ENCODE measurements around the gene SEMA7A. TPM values are rescaled to one million over a fixed set of nuclear protein-coding genes. Genes with fewer than 3 reads are reported as not detected.

Gene SEMA7A
- total and polyA plus RNA-seq, 2 donors from 2014 or later = 2.8 to 3.6 TPM

DNA sequence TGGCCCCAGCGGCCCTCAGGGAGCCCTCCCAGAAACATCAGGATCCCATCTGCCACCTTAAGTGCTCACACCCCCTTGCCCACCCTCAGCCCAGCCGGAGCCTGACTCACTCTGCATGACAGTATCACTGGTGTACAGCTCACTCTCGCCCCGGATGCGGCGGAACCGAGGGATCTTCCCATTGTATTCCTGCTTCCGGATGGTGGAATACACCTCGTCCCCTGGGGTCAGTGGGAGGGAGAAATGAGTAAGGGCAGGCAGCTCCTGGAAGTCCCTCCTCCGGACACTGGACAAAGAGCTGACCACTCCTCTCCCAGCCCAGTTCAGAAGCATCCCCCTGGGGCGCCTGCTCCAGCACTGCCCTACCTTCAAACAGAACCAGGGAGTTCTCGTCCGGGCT lies 16.5 kb downstream of the SEMA7A start:
- H3K36me3 ChIP-seq (ENCODE audit: control insufficient read depth in 2 of 3, insufficient read depth in 3 of 3, low read length in 3 of 3) = peaks cover 0 to 2% (median 0%) of the 10 kb centered on the region in 3 donors
- intact Hi-C loops (cut with DNase I) = no loop called here
- H3K27ac ChIP-seq (ENCODE audit: low read depth in 2 of 2, low read length in 2 of 2) = no peak overlapping the region
- FAIRE-seq (no peak), DNase-seq (no peak)
- no peak overlapping the region for H3K4me3 ChIP-seq (ENCODE audit: low read length in 3 of 3)
- H3K9ac ChIP-seq (ENCODE audit: low read length in 3 of 3) = no peak overlapping the region
- no peaks in the 10 kb centered on the region for H3K27me3 ChIP-seq (ENCODE audit: control insufficient read depth, insufficient read depth, low read length)
- no peaks in the 10 kb centered on the region for H3K9me3 ChIP-seq (ENCODE audit: control insufficient read depth in 2 of 3, insufficient read depth in 1 of 3, low read length in 3 of 3)
- TF ChIP-seq, protein P1, sequence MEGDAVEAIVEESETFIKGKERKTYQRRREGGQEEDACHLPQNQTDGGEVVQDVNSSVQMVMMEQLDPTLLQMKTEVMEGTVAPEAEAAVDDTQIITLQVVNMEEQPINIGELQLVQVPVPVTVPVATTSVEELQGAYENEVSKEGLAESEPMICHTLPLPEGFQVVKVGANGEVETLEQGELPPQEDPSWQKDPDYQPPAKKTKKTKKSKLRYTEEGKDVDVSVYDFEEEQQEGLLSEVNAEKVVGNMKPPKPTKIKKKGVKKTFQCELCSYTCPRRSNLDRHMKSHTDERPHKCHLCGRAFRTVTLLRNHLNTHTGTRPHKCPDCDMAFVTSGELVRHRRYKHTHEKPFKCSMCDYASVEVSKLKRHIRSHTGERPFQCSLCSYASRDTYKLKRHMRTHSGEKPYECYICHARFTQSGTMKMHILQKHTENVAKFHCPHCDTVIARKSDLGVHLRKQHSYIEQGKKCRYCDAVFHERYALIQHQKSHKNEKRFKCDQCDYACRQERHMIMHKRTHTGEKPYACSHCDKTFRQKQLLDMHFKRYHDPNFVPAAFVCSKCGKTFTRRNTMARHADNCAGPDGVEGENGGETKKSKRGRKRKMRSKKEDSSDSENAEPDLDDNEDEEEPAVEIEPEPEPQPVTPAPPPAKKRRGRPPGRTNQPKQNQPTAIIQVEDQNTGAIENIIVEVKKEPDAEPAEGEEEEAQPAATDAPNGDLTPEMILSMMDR (IDR thresholded peaks at IDR 0.05; ENCODE audit: borderline replicate concordance, extremely low read depth, insufficient read depth) = no peak
- H3K4me1 ChIP-seq (ENCODE audit: control insufficient read depth in 2 of 3, insufficient read depth in 2 of 3, low read depth in 1 of 3, low read length in 3 of 3) = peaks cover 0 to 3% (median 0%) of the 10 kb centered on the region in 3 donors

DNA sequence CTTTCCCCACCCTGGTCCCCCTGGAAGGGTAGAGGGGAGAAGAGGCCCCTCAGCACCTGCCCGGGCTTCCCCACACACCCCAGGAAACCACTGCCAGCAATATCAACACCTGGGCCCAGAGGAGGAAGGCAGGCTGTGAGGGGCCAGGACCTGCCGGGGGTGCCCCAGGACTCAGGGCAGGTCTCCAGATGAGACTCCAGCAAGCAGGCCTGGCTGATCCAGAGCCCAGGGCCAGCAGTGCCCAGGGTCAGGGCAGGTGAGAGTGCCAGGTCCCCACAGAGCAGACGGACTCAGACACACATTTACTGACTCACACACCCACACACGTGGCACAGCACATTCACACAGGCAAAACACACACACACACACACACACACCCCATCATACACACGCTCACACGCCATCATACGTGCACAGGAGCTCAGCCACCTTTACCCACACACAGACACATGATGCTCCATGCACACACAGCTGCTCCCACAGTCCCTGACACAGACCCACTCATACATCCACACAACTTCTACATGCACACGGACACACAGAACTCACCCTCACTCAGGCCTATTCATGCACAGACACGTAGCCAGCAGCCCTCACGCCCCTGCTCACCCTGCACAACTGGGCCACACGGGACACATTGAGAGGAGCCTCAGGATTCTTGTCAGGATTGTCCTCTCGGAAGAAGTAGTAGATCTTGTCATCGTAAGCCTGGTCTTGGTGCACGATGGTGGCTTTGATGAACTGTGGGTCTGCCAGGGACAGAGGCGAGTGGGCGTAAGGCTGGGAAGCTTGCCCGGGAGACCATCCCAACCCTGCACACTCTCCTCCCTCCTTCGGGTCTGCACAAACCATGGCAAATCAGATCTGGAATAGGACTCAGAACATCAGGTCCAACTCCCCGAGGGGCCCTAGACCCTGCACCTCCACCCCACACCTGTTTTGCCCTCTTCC lies 17.5 kb downstream of the SEMA7A start:
- Histone ChIP-seq H3K4me3 (ENCODE audit: low read length in 3 of 3) (no peak overlapping the region), H3K9me3 (ENCODE audit: control insufficient read depth in 2 of 3, insufficient read depth in 1 of 3, low read length in 3 of 3) (no peaks in the 10 kb centered on the region), H3K4me1 (ENCODE audit: control insufficient read depth in 2 of 3, insufficient read depth in 2 of 3, low read depth in 1 of 3, low read length in 3 of 3) (peaks cover 0 to 3% (median 0%) of the 10 kb centered on the region in 3 donors), H3K27me3 (ENCODE audit: control insufficient read depth, insufficient read depth, low read length) (no peaks in the 10 kb centered on the region), H3K27ac (ENCODE audit: low read depth in 2 of 2, low read length in 2 of 2) (no peak overlapping the region), H3K36me3 (ENCODE audit: control insufficient read depth in 2 of 3, insufficient read depth in 3 of 3, low read length in 3 of 3) (peaks cover 0 to 2% (median 0%) of the 10 kb centered on the region in 3 donors), H3K9ac (ENCODE audit: low read length in 3 of 3) (no peak overlapping the region)
- FAIRE-seq (no peak), DNase-seq (no peak)
- TF ChIP-seq, protein P1 (IDR thresholded peaks at IDR 0.05; ENCODE audit: borderline replicate concordance, extremely low read depth, insufficient read depth) = no peak
- intact Hi-C loops (cut with DNase I) = no loop called here

DNA sequence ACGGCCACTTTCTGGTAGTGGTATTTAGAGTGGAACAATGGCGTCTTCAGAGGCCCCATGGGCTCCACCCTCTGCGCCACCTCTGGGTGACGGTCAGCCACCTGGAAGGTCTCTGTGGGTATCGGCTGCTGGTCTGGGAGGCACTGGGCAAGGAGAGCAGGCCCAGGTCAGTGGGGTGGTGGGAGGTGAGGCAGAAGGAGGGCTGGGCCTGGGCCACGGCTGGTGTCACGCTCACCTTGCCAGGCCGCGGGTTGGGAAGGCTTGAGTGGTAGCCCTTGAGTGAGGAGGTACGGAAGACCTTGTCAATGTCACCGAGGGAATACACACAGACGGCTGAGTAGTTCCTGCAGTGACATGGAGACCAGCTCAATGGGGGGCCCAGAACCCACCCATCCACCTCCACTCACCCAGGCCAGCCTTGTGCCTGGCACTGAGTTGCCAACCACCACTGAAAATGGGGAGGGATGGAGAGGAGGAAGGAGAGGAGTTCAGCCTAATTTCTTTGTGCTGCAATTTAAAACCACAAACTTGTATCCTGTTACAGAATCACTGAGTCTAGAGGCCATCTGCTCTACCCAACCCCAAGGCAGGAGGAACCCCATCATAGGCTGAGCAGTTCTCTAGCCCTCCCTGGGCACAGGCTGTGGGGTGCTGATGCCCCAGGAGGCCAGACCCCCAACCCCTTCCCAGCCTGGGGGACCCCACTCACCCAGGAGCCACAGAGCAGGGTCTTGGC lies 19.0 kb downstream of the SEMA7A start:
- Histone ChIP-seq H3K27ac (ENCODE audit: low read depth in 2 of 2, low read length in 2 of 2) (no peak overlapping the region), H3K27me3 (ENCODE audit: control insufficient read depth, insufficient read depth, low read length) (no peaks in the 10 kb centered on the region), H3K36me3 (ENCODE audit: control insufficient read depth in 2 of 3, insufficient read depth in 3 of 3, low read length in 3 of 3) (peaks cover 0 to 2% (median 0%) of the 10 kb centered on the region in 3 donors), H3K4me1 (ENCODE audit: control insufficient read depth in 2 of 3, insufficient read depth in 2 of 3, low read depth in 1 of 3, low read length in 3 of 3) (no peaks in the 10 kb centered on the region), H3K9ac (ENCODE audit: low read length in 3 of 3) (no peak overlapping the region), H3K4me3 (ENCODE audit: low read length in 3 of 3) (no peak overlapping the region), H3K9me3 (ENCODE audit: control insufficient read depth in 2 of 3, insufficient read depth in 1 of 3, low read length in 3 of 3) (no peaks in the 10 kb centered on the region)
- intact Hi-C loops (cut with DNase I) = no loop called here
- no peak for DNase-seq
- no peak for FAIRE-seq
- TF ChIP-seq, protein P1 (IDR thresholded peaks at IDR 0.05; ENCODE audit: borderline replicate concordance, extremely low read depth, insufficient read depth) = no peak

All from kidney (tissue), 14 donors.